ENCODE results near the gene RGS18. TPM values are rescaled to one million over a fixed set of nuclear protein-coding genes. Genes with fewer than 3 reads are reported as not detected.

RGS18 gene
- total and polyA plus RNA-seq, 2 of the 8 experiments (the other 6 are each of a cell fraction or from before 2014, with no cell fraction given): not detected

GRCh38 chr1:192161976-192162375, 3.7 kb downstream of the RGS18 start (continued):
- TF ChIP-seq CHD7 (IDR thresholded peaks at IDR 0.05; ENCODE audit: insufficient replicate concordance, low read length): no peak
- no peak for TF ChIP-seq CREB1 (IDR thresholded peaks at IDR 0.05)
